ENCODE results near the gene GLYATL3.
A peak's percentile ranks its signal among the peaks of the same experiment; 100 is the strongest.

GLYATL3 gene

DNA sequence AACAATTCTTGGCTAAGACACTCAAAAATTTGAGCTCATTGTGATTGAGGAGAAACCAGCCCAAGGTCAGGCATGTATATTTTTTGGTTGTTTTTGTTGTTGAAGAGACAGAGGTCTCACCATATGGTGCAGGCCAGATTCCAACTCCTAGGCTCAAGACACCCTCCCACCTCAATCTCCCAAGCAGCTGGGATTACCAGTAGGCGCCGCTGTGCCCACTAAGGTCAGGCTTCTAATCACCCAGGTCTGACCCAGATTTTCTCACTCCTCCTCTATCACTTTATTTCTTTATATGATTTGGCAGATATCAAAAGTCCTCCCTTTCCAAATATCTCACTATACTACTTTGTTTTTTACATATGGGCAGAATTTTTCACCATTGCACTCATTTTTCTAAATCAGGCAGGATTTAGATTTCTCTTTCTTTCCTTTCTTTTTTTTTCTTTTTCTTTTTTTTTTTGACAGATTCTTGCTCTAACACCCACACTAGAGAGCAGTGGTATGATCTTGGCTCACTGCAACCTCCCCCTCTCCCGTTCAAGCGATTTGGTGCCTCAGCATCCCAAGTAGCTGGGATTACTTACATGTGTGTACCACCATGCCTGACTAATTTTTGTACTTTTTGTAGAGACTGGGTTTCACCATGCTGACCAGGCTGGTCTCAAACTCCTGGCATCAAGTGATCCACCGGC lies 49.0 kb downstream of the GLYATL3 start:
- no peak for DNase-seq (ENCODE audit: low read depth in 2 of 2)

DNA sequence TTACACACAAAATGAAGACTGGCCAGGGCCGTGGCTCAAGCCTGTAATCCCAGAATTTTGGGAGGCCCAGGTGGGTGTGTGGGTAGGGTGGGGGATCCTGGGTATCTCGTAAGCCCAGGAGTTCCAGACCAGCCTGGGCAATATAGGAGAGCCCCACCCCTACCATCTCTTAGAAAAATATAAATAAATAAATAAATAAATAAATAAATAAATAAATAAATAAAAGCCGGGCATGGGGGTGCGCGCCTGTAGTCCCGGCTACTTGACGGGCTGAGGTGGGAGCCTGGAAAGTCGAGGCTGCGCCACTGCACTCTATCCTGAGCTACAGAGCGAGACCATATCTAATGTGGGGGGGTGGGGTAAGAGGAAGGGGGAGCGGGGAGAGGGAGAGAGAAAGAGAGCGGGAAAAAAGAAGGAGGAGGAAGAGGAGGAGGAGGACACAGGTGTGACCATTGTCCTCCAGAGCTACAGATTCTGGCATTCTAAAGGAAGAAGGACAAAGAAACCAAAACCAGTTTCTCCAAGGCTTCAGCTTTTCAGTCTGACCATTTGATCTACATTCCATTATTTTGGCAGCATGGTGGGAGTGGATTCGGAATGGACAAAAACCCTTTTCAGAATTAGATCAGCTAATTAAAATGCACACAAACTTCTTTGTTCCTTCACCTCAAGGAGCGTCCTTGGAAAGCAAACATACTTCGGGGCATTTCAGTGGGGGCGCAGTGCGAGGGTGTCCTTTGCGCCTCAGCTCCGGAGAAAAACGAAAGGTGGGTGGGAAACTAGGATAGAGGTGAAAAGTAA lies 50.2 kb downstream of the GLYATL3 start:
- DNase-seq (ENCODE audit: low read depth in 2 of 2): no peak

DNA sequence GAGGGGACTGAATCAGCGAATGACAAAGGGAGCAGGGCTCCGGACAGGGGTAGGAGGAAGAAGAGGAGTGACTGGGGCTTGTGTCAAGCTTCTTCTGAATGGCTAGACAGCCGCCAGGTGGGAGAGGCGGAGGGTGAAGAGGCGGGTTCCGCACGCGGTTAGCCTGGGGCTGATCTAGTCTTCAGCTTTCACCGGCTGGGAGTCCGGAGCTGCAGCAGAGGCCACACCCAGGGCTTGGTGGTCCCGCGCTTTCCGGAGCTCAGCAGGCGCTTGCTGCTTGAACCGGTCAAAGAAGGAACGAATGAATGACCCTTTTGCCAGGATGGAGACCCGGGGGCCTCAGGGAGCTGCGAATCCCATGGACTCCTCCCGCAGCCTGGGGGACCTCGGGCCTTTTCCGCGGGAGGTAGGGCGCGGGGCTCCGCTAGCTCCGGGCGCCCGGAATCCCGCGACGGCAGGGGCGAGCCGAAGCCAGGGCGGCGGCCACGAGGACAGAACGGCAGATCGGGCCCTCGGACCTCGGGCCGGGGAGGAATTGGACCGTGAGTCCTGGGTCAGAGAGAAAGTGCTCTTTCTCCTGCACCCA lies 50.9 kb downstream of the GLYATL3 start, which contains the start of gene C6orf141:
C6orf141 (plus strand) TSS at position 177 of the 586 bp plus-strand sequence; CDS start at position 302, 125 bp downstream.
- peak; percentile 3 to 9 for DNase-seq (ENCODE audit: low read depth in 2 of 2)

- no peak for DNase-seq (ENCODE audit: low read depth in 2 of 2)
These were observed 51.5 kb downstream of the GLYATL3 start for GRCh38 chr6:49551078-49551865.

GRCh38 chr6:49551866-49552129 lies 52.1 kb downstream of the GLYATL3 start:
- no peak for DNase-seq (ENCODE audit: low read depth in 2 of 2)

GRCh38 chr6:49552596-49552995 lies 52.9 kb downstream of the GLYATL3 start:
- no peak for DNase-seq (ENCODE audit: low read depth in 2 of 2)

- DNase-seq (ENCODE audit: low read depth in 2 of 2): no peak
These were observed 53.7 kb downstream of the GLYATL3 start for GRCh38 chr6:49553384-49553783.

DNA sequence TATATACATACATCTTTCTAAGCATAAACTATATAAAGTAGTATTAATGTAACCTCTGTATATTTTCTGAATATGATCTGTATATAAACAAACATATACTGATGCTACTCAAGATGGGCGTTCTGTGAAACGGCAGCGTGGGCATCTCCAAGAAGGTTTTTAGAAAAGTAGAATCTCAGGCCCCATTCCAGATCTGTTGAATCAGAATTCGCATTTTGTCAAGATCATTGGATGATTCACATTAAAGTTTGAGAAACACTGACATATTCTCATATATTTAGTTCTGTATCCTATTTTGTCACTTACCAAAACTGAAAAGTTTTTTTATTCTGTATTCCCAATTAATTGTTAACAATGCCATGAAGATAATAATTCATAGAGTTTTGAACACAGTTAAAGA lies 56.2 kb downstream of the GLYATL3 start:
- DNase-seq (ENCODE audit: low read depth in 2 of 2): no peak

- DNase-seq (ENCODE audit: low read depth in 2 of 2): no peak
These were observed 56.7 kb downstream of the GLYATL3 start for GRCh38 chr6:49556429-49556837.

GRCh38 chr6:49557177-49557576 lies 57.5 kb downstream of the GLYATL3 start:
- no peak for DNase-seq (ENCODE audit: low read depth in 2 of 2)

DNA sequence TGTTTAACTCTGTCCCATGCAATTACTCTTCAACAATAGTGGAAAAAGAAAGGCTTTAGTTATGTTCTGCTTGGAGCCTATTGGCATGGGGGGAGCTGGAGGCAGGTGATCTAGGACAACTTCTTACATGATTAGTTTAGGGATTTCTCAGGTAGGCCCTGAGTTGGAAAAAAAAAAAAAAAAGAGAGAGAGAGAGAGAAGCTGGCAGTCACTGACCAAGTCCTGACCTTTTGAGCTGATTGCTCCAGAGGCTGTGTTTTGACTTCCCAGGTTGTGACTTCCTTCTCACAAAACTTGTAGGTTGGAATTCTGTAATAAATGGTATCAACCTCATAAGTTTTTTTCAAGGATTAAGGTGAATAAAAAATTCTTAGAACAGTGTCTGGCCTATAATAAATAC lies 58.5 kb downstream of the GLYATL3 start:
- no peak for DNase-seq (ENCODE audit: low read depth in 2 of 2)

DNA sequence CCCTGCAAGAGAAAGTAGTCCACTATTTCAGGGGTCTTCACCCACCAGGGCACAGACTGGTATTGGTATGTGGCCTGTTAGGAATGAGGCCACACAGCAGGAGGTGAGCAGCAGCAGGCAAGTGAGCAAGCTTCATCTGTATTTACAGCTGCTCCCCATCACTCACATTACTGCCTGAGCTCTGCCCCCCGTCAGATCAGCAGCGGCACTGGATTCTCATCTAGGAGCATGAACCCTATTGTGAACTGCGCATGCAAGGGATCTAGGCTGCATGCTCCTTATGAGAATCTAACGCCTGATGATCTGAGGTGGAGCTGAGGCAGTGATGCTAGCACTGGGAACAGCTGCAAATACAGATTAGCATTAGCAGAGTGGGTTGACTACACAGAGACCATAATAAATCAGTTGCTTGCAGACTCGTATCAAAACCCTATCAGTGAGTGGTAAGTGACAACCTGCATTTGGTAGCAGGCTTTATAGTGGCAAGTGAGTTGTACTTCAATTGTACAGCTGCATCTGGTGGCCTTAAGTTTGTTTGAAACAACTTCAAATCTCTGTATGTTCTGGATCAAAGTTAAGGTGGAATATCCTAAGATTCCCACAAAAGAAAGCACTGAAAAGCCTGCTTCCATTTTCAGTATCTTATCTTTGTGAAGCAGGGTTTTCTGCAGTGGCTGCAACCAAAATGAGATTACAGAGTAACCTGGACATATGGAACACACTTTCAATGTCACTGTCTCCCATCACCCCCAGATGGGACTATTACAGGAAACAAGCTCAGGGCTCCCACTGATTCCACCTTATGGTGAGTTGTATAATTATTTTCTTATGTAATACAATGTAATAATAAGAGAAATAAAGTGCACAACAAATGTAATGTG lies 63.5 kb downstream of the GLYATL3 start:
- no peak for DNase-seq (ENCODE audit: low read depth in 2 of 2)

- DNase-seq (ENCODE audit: low read depth in 2 of 2): no peak
These were observed 64.8 kb downstream of the GLYATL3 start for GRCh38 chr6:49564552-49564951.

DNA sequence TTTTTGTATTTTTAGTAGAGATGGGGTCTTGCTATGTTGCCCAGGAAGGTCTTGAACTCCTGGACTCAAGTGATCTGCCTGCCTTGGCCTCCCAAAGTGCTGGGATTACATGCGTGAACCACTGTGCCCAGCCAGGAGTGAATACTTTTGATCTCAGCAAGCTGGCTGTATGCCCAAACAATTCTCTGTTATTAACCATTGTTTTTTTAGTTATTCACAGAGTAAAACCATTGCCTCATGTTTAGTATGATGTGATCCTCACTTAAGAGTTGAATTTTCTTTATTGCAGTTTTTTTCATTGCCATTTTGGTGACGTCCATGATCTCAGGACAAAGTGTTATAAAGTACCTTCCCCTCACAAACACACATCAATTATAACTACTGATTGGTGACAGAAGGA lies 65.5 kb downstream of the GLYATL3 start:
- DNase-seq (ENCODE audit: low read depth in 2 of 2): no peak

DNA sequence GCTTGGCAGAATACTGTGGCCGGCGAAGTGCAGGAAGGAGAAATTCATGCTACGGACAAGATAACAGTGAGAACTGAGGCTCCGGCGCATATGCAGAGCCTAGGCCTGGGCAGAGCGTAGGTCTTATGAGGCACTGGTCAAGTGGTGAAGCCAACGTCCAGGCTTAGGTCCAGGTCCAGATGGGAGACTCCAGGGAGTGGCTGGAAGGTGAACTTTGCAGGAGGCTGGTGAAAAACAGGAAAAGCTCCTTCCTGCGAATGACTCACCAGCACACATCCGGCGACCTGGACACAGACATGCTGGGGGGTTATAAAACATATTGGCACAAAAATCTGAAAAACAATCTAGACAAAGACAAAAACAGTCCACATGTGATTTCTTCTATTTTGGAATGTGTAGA lies 66.1 kb downstream of the GLYATL3 start:
- DNase-seq (ENCODE audit: low read depth in 2 of 2): no peak

DNA sequence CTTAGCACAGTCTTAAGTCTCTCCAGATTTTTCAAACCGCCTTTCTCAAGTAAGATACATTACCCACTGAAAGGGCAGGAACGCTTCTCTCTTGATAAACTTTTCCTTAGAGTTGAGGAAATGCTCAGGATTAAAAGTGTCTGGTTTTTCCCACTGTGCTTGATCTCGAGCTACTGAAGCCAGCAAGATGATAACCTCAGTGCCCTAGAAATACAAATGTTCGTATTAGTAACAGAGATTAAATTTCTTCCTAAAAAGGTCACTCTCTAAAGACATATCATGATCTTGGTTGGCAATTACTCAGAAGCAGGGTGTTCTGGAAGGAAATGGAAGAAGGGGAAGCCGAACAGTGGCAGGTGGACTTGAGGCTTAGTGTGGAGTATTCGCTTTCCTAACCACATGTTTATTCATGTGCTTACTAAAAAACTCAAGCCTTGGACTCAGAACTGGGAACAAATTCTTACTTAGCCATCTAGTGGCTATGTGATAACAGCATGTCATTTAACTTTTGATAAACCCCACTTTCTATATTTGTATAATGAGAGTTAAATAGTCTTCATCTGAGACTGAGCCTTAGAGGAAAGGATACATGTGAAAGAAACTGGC lies 70.9 kb downstream of the GLYATL3 start:
- DNase-seq (ENCODE audit: low read depth in 2 of 2): no peak

GRCh38 chr6:49576618-49577017 lies 76.9 kb downstream of the GLYATL3 start:
- DNase-seq (ENCODE audit: low read depth in 2 of 2): no peak
